ENCODE results near the gene MYRF. TPM values are rescaled to one million over a fixed set of nuclear protein-coding genes. Genes with fewer than 3 reads are reported as not detected.
A peak's percentile ranks its signal among the peaks of the same experiment; 100 is the strongest.

The MYRF gene
- total RNA-seq, 3 donors from 2014 or later = 7.8 to 15.6 (median 10.2) TPM

- ATAC-seq = peak; percentile 88
- TF ChIP-seq CTCF (IDR thresholded peaks at IDR 0.05) = no peak
- intact Hi-C loops (cut with DNase I, micrococcal nuclease) = no loop called here
- peak; percentile 79 to 88 (median 81) for DNase-seq
- H3K4me3 ChIP-seq = no peak overlapping the region
- H3K9me3 ChIP-seq = no peaks in the 10 kb centered on the region
- peaks cover 27% of the 10 kb centered on the region for H3K4me1 ChIP-seq (ENCODE audit: low read depth)
- no peaks in the 10 kb centered on the region for H3K36me3 ChIP-seq (ENCODE audit: low read depth)
Measured at GRCh38 chr11:61756452-61757212, 4.2 kb downstream of the MYRF start.

DNA sequence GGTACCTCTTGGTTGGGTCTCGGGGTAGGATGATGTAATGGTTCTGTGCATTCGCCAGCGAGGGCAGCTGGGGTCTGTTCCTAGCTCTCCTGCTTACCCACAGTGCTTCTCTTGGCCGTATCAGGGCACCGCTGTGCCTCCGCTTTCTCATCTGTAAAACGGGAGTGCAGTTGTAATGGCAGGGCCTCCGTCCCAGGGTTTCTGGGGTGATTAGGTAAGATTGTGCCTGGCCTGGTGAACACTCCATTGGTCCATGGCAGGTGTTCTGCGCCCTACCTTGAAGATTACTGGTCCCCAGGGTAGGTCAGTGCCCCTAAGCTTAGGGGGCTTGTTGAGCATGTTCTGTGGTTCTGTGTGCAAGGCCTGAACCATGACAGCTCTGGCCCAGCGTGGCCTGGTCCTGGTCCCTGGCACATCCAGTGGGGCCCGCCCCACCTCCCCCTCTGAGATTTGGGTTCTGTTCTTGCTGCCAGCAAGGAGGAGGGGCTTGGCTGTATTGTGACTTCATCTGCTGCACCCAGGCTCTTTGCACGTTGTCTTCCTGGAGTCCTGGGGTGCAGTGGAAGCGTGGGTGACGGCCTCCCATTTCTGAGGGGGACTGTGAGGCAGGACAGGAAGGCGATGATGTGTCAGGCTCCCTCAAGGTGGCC lies 4.9 kb downstream of the MYRF start:
- DNase-seq (no peak), ATAC-seq (no peak)
- intact Hi-C loops (cut with DNase I, micrococcal nuclease) = no loop called here
- H3K9me3 ChIP-seq = no peaks in the 10 kb centered on the region
- H3K4me3 ChIP-seq = no peak overlapping the region
- no peaks in the 10 kb centered on the region for H3K36me3 ChIP-seq (ENCODE audit: low read depth)
- TF ChIP-seq CTCF (IDR thresholded peaks at IDR 0.05) = no peak
- peaks cover 23% of the 10 kb centered on the region for H3K4me1 ChIP-seq (ENCODE audit: low read depth)

GRCh38 chr11:61760946-61761345 lies 8.5 kb downstream of the MYRF start:
- Histone ChIP-seq H3K36me3 (ENCODE audit: low read depth) (no peaks in the 10 kb centered on the region), H3K4me1 (ENCODE audit: low read depth) (peaks cover 17% of the 10 kb centered on the region), H3K4me3 (no peak overlapping the region), H3K9me3 (no peaks in the 10 kb centered on the region)
- DNase-seq = no peak
- intact Hi-C loops (cut with DNase I, micrococcal nuclease) = no loop called here
- no peak for TF ChIP-seq CTCF (IDR thresholded peaks at IDR 0.05)
- ATAC-seq = no peak

- intact Hi-C loops (cut with DNase I, micrococcal nuclease) = no loop called here
- Histone ChIP-seq H3K4me1 (ENCODE audit: low read depth) (peaks cover 10% of the 10 kb centered on the region), H3K4me3 (no peak overlapping the region), H3K9me3 (no peaks in the 10 kb centered on the region), H3K36me3 (ENCODE audit: low read depth) (no peaks in the 10 kb centered on the region)
- DNase-seq = no peak
- no peak for ATAC-seq
- TF ChIP-seq CTCF (IDR thresholded peaks at IDR 0.05) = no peak
Measured at GRCh38 chr11:61761440-61762222, 9.2 kb downstream of the MYRF start.

GRCh38 chr11:61762223-61762615 lies 9.8 kb downstream of the MYRF start:
- TF ChIP-seq CTCF (IDR thresholded peaks at IDR 0.05) = no peak
- Histone ChIP-seq H3K4me1 (ENCODE audit: low read depth) (peaks cover 4% of the 10 kb centered on the region), H3K9me3 (no peaks in the 10 kb centered on the region), H3K36me3 (ENCODE audit: low read depth) (no peaks in the 10 kb centered on the region), H3K4me3 (no peak overlapping the region)
- no peak for ATAC-seq
- intact Hi-C loops (cut with DNase I, micrococcal nuclease) = no loop called here
- DNase-seq = no peak

Measured in mucosa of descending colon (tissue), 3 donors.